Mucosa of descending colon (tissue), 3 donors: ENCODE results near the gene NDUFB6. TPM values are rescaled to one million over a fixed set of nuclear protein-coding genes. Genes with fewer than 3 reads are reported as not detected.

Source experiments
- ATAC-seq: fragments of 200-7000 bp; cut with Tn5 transposase; one replicate; pipeline ENCODE4 v1.9.1; 2020; ENCODE audit warnings: mild to moderate bottlenecking, moderate library complexity
- DNase-seq, 3 donors: peaks; one replicate each; pipeline ENCODE4 v3.0.0-alpha.2; 2020
- H3K36me3 ChIP-seq: fragments of 200-600 bp; one replicate; pipeline ENCODE4 v1.8.0; 2021; ENCODE audit warnings: low read depth, mild to moderate bottlenecking
- H3K4me1 ChIP-seq: fragments of 200-600 bp; one replicate; pipeline ENCODE4 v1.8.0; 2021; ENCODE audit warnings: low read depth, mild to moderate bottlenecking
- H3K4me3 ChIP-seq: fragments of 200-600 bp; one replicate; pipeline ENCODE4 v1.8.0; 2021; ENCODE audit warnings: mild to moderate bottlenecking
- H3K9me3 ChIP-seq: fragments of 200-600 bp; one replicate; pipeline ENCODE4 v1.8.0; 2021; ENCODE audit warnings: mild to moderate bottlenecking
- CTCF ChIP-seq: fragments of 200-600 bp; IDR thresholded peaks from one replicate; pipeline ENCODE4 v1.8.0; 2022; ENCODE audit warnings: antibody characterized with exemption, mild to moderate bottlenecking
- intact Hi-C, 2 donors: fragments of 100-400 bp; cut with DNase I in 1 of 2; cut with micrococcal nuclease in 1 of 2; formaldehyde crosslinking; loops; one replicate each; pipeline versions ENCODE4 v1.11.0 to v1.11.1; 2022; cut with DNase I, micrococcal nuclease
- total RNA-seq, 3 donors: library from RNA; stranded (reverse); fragmentation: NEBNext Ultra II Directional in 2 of 3; extraction: Animal tissue kit (Norgen Biotek cat#: 25700) in 2 of 3; gene quantifications; one replicate each; pipeline versions ENCODE4 v1.2.1 to v1.2.4, GENCODE V29; 2021 to 2023
- donor health status: DM: no; HTN: no; CAD: no; lungs with moderate emphysema.
- donor health status: DM: no; HTN: no; CAD: no.
- donor health status: DM: no; HTN: yes; CAD: no.

The NDUFB6 gene
- total RNA-seq, 3 donors from 2014 or later, result 39.3 to 52.8 (median 45.1) TPM

GRCh38 chr9:32570262-32570661 lies 2.7 kb downstream of the NDUFB6 start:
- no peak for TF ChIP-seq CTCF
- Histone ChIP-seq H3K4me3 (no peak overlapping the region), H3K4me1 (peaks cover 16% of the 10 kb centered on the region), H3K36me3 (no peaks in the 10 kb centered on the region), H3K9me3 (no peaks in the 10 kb centered on the region)
- intact Hi-C loops, result loop anchor here (5.0 to 10.0 kb wide), 2 partner anchors 45 to 193 kb away; partner anchors contain the start of gene RIGI (in 1 of the 2)
- ATAC-seq (no peak), DNase-seq (no peak)

- DNase-seq (peak in 1 of 3 donors; percentile 49), ATAC-seq (no peak)
- H3K36me3 ChIP-seq, result no peaks in the 10 kb centered on the region
- H3K4me1 ChIP-seq, result peaks cover 10% of the 10 kb centered on the region
- no peak for TF ChIP-seq CTCF
- H3K4me3 ChIP-seq, result no peak overlapping the region
- H3K9me3 ChIP-seq, result no peaks in the 10 kb centered on the region
- intact Hi-C loops, result no loop called here
Observed at GRCh38 chr9:32566770-32567169, 6.2 kb downstream of the NDUFB6 start.

- intact Hi-C loops, result no loop called here
- DNase-seq, result no peak
- TF ChIP-seq CTCF, result no peak
Observed at GRCh38 chr9:32565967-32566366, 7.0 kb downstream of the NDUFB6 start.

GRCh38 chr9:32558408-32558934 lies 14.5 kb downstream of the NDUFB6 start:
- ATAC-seq (no peak), DNase-seq (no peak)
- intact Hi-C loops, result no loop called here
- H3K36me3 ChIP-seq, result no peaks in the 10 kb centered on the region
- no peaks in the 10 kb centered on the region for H3K4me1 ChIP-seq
- TF ChIP-seq CTCF, result no peak
- H3K9me3 ChIP-seq, result no peaks in the 10 kb centered on the region
- no peak overlapping the region for H3K4me3 ChIP-seq

More at GRCh38 chr9:32565967-32566366, 7.0 kb downstream of the NDUFB6 start:
- no peaks in the 10 kb centered on the region for H3K9me3 ChIP-seq
- peaks cover 2% of the 10 kb centered on the region for H3K4me1 ChIP-seq
- no peak for ATAC-seq
- no peak overlapping the region for H3K4me3 ChIP-seq
- no peaks in the 10 kb centered on the region for H3K36me3 ChIP-seq

- no peaks in the 10 kb centered on the region for H3K36me3 ChIP-seq
- TF ChIP-seq CTCF, result no peak
- DNase-seq, result no peak
- H3K4me3 ChIP-seq, result no peak overlapping the region
- ATAC-seq, result no peak
- H3K9me3 ChIP-seq, result no peaks in the 10 kb centered on the region
- peaks cover 15% of the 10 kb centered on the region for H3K4me1 ChIP-seq
- intact Hi-C loops, result no loop called here
Observed at GRCh38 chr9:32554591-32554990, 18.4 kb downstream of the NDUFB6 start.

GRCh38 chr9:32554107-32554506 lies 18.9 kb downstream of the NDUFB6 start:
- no peaks in the 10 kb centered on the region for H3K36me3 ChIP-seq
- no peaks in the 10 kb centered on the region for H3K9me3 ChIP-seq
- TF ChIP-seq CTCF, result no peak
- no peak overlapping the region for H3K4me3 ChIP-seq
- peaks cover 15% of the 10 kb centered on the region for H3K4me1 ChIP-seq
- no peak for ATAC-seq
- no peak for DNase-seq
- intact Hi-C loops, result no loop called here
